Measurements from ENCODE around the gene LPP. TPM values are rescaled to one million over a fixed set of nuclear protein-coding genes. Genes with fewer than 3 reads are reported as not detected.
A peak's percentile ranks its signal among the peaks of the same experiment; 100 is the strongest.
"Not testable (repeated sequence)": the region's sequence is repeated elsewhere in the genome, so short reads cannot be mapped to it uniquely, and the experiment has no call there.

LPP gene
- total RNA-seq, 2 donors from 2014 or later, result 1,568 to 1,607 TPM

- no peak for DNase-seq (ENCODE audit: low spot score)
Observed at GRCh38 chr3:188607805-188608315, 453.9 kb downstream of the LPP start.

GRCh38 chr3:188608401-188608800 lies 454.4 kb downstream of the LPP start:
- no peaks in the 10 kb centered on the region for H3K9me3 ChIP-seq
- H3K4me1 ChIP-seq (ENCODE audit: control insufficient read depth in 1 of 2, low read depth in 2 of 2), result peaks cover 36 to 71% of the 10 kb centered on the region in 2 donors
- H3K4me3 ChIP-seq, result no peak overlapping the region
- TF ChIP-seq, protein P1, sequence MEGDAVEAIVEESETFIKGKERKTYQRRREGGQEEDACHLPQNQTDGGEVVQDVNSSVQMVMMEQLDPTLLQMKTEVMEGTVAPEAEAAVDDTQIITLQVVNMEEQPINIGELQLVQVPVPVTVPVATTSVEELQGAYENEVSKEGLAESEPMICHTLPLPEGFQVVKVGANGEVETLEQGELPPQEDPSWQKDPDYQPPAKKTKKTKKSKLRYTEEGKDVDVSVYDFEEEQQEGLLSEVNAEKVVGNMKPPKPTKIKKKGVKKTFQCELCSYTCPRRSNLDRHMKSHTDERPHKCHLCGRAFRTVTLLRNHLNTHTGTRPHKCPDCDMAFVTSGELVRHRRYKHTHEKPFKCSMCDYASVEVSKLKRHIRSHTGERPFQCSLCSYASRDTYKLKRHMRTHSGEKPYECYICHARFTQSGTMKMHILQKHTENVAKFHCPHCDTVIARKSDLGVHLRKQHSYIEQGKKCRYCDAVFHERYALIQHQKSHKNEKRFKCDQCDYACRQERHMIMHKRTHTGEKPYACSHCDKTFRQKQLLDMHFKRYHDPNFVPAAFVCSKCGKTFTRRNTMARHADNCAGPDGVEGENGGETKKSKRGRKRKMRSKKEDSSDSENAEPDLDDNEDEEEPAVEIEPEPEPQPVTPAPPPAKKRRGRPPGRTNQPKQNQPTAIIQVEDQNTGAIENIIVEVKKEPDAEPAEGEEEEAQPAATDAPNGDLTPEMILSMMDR (IDR thresholded peaks at IDR 0.05), result no peak
- H3K27ac ChIP-seq, result peak overlapping the region in 1 of 2 donors; percentile 23
- peaks cover 9% of the 10 kb centered on the region for H3K36me3 ChIP-seq
- H3K27me3 ChIP-seq (replicated peaks; ENCODE audit: insufficient read depth), result no peaks in the 10 kb centered on the region
- DNase-seq (ENCODE audit: low spot score), result no peak
- no peak for ATAC-seq (ENCODE audit: insufficient number of reproducible peaks, low FRiP score, low read depth)

More at GRCh38 chr3:188607805-188608315, 453.9 kb downstream of the LPP start:
- no peak for ATAC-seq (ENCODE audit: insufficient number of reproducible peaks, low FRiP score, low read depth)
- Histone ChIP-seq H3K27me3 (replicated peaks; ENCODE audit: insufficient read depth) (no peaks in the 10 kb centered on the region), H3K4me3 (no peak overlapping the region), H3K27ac (peak overlapping the region; percentile 23), H3K36me3 (peaks cover 9% of the 10 kb centered on the region), H3K4me1 (ENCODE audit: control insufficient read depth in 1 of 2, low read depth in 2 of 2) (peaks cover 39 to 73% of the 10 kb centered on the region in 2 donors), H3K9me3 (no peaks in the 10 kb centered on the region)
- TF ChIP-seq, protein P1 (IDR thresholded peaks at IDR 0.05), result no peak

GRCh38 chr3:188613721-188614120 lies 459.8 kb downstream of the LPP start:
- not testable (repeated sequence) for ATAC-seq (ENCODE audit: insufficient number of reproducible peaks, low FRiP score, low read depth); H3K36me3 ChIP-seq; DNase-seq (ENCODE audit: low spot score); H3K4me3 ChIP-seq; H3K27me3 ChIP-seq (replicated peaks; ENCODE audit: insufficient read depth); H3K27ac ChIP-seq; H3K9me3 ChIP-seq
- peaks cover 4 to 52% of the 10 kb centered on the region in 2 donors for H3K4me1 ChIP-seq (ENCODE audit: control insufficient read depth in 1 of 2, low read depth in 2 of 2)

GRCh38 chr3:188617270-188617669 lies 463.3 kb downstream of the LPP start:
- DNase-seq (ENCODE audit: low spot score), result no peak
- no peaks in the 10 kb centered on the region for H3K27me3 ChIP-seq (replicated peaks; ENCODE audit: insufficient read depth)
- TF ChIP-seq, protein P1 (IDR thresholded peaks at IDR 0.05), result no peak
- no peak overlapping the region for H3K4me3 ChIP-seq
- peaks cover 0 to 47% of the 10 kb centered on the region in 2 donors for H3K4me1 ChIP-seq (ENCODE audit: control insufficient read depth in 1 of 2, low read depth in 2 of 2)
- ATAC-seq (ENCODE audit: insufficient number of reproducible peaks, low FRiP score, low read depth), result no peak
- H3K9me3 ChIP-seq, result no peaks in the 10 kb centered on the region
- no peaks in the 10 kb centered on the region for H3K36me3 ChIP-seq
- no peak overlapping the region for H3K27ac ChIP-seq

- ATAC-seq (ENCODE audit: insufficient number of reproducible peaks, low FRiP score, low read depth), result no peak
- Histone ChIP-seq H3K9me3 (no peaks in the 10 kb centered on the region), H3K4me1 (ENCODE audit: control insufficient read depth in 1 of 2, low read depth in 2 of 2) (peaks cover 0 to 44% of the 10 kb centered on the region in 2 donors), H3K27ac (no peak overlapping the region), H3K36me3 (no peaks in the 10 kb centered on the region), H3K4me3 (no peak overlapping the region), H3K27me3 (replicated peaks; ENCODE audit: insufficient read depth) (no peaks in the 10 kb centered on the region)
- DNase-seq (ENCODE audit: low spot score), result no peak
- TF ChIP-seq, protein P1 (IDR thresholded peaks at IDR 0.05), result no peak
Observed at GRCh38 chr3:188617988-188618701, 464.2 kb downstream of the LPP start.
